ENCODE measurements around the gene ARVCF. TPM values are rescaled to one million over a fixed set of nuclear protein-coding genes. Genes with fewer than 3 reads are reported as not detected.
"Not testable (repeated sequence)": the region's sequence is repeated elsewhere in the genome, so short reads cannot be mapped to it uniquely, and the experiment has no call there.

ARVCF gene
- total RNA-seq, 1 experiment from 2014 or later = 11.1 TPM

DNA sequence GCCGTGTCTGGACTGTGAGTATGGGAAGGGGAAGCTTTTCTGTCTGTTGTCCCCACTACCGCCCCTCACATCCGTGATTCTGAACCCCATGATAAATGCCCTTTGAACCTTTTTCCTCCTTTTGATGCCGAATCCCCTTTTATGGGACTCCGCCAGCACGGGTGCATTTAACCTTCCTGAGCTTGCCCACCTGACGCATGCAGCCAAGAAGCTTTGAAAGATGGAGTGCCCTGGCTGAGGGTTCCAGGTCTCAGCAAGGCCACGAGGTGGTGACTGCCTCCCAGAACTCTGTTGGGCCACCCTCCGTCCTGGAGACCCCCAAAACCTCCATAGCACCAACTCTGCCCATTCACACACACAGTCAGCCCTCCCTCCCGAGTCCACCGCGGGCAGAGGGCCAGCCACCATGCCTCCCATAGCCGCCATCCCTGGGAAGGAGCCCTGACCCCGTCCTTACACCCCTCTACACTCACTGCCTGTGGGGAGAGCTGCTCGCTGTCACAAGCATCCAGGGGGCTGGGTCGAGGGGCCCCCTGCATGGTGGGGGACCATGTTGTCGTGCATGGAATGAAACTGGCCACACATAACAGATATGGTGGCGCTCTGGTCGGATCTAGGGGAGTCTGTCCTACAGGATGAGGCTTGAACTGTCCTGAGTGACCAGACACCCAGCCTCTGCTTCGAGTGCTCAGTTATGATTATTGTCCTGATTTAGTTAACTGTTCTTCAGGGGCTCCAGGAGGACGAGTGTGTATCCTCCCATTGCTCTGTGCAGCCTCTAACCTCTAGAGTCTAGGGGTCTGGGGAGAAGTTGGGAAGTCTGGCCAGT, 75.9 kb downstream of the ARVCF start:
- Histone ChIP-seq H3K4me1 (ENCODE audit: insufficient read depth, low read length, poor library complexity, severe bottlenecking) (peaks cover 29% of the 10 kb centered on the region), H3K27me3 (replicated peaks; ENCODE audit: insufficient read depth, low read depth, low read length, poor library complexity) (no peaks in the 10 kb centered on the region), H3K27ac (ENCODE audit: low read depth, low read length, poor library complexity, severe bottlenecking) (peak overlapping the region; percentile 98), H3K9me3 (ENCODE audit: low read depth, low read length, poor library complexity, severe bottlenecking) (no peaks in the 10 kb centered on the region), H3K36me3 (ENCODE audit: insufficient read depth, low read length, poor library complexity, severe bottlenecking) (no peaks in the 10 kb centered on the region), H3K4me3 (ENCODE audit: low read depth, low read length, poor library complexity, severe bottlenecking) (peak overlapping the region; percentile 81)
- TF ChIP-seq CTCF (conservative IDR thresholded peaks at IDR 0.05; ENCODE audit: low read depth, low read length) (no peak), EZH2 (IDR thresholded peaks at IDR 0.05; ENCODE audit: borderline replicate concordance, low read depth, low read length, poor library complexity, severe bottlenecking) (no peak)
- BruUV-seq (replicated peaks) = no TSS peak
- CTCF ChIA-PET = interaction anchor here (0.5 to 2.9 kb wide), 2 partner anchors 11 to 210 kb away, joined by 4 to 22 read pairs; no protein-coding TSS in a partner anchor
- DNase-seq (ENCODE audit: low spot score) = no peak
- intact Hi-C loops (cut with micrococcal nuclease; ENCODE audit: unreplicated experiment) = no loop called here
- POLR2A ChIA-PET (ENCODE audit: low non-redundant PET) = interaction anchor here (0.5 to 1.0 kb wide), 2 partner anchors 32 to 192 kb away, joined by 3 read pairs; no protein-coding TSS in a partner anchor

DNA sequence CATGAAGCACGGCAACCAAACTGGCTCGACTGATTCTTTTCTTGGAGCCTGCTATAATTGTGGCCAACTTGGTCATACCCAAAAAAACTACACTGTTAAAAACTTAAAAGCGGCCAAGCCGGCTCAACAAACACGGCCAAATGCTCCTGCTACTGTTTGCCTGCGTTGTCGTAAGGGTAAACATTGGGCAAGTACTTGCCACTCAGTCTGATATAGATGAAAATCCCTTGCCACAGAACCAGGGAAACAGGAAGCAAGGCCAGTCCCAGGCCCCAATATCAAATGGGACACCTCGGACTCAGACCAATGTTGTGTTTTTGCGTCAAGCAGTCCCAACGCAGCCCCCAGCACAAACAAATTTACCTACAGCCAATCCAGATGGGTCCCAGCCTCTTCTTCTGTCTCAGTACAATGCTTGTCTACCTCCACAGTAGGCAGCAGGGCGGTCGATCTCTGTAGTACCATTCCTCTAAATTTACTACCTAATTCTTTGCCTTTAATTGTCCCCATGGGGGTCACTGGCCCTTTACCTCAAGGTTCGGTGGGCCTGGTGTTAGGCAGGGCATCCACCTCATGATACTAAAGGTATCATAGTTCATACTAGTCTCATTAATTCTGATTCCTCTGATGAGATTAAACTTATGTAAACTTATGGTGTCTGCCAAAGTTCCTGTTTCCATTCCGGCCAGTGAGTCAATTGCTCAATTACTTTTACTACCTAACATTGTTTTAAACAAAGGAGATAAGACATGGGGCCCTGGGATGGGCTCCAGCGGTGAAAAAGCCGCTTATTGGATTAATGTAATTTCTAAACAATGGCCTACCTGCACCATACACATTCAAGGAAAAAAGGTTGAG, 78.8 kb downstream of the ARVCF start:
- Histone ChIP-seq H3K27me3 (replicated peaks; ENCODE audit: insufficient read depth, low read depth, low read length, poor library complexity) (no peaks in the 10 kb centered on the region), H3K4me1 (ENCODE audit: insufficient read depth, low read length, poor library complexity, severe bottlenecking) (peaks cover 14% of the 10 kb centered on the region), H3K36me3 (ENCODE audit: insufficient read depth, low read length, poor library complexity, severe bottlenecking) (no peaks in the 10 kb centered on the region), H3K4me3 (ENCODE audit: low read depth, low read length, poor library complexity, severe bottlenecking) (no peak overlapping the region), H3K27ac (ENCODE audit: low read depth, low read length, poor library complexity, severe bottlenecking) (no peak overlapping the region), H3K9me3 (ENCODE audit: low read depth, low read length, poor library complexity, severe bottlenecking) (no peaks in the 10 kb centered on the region)
- no peak for DNase-seq (ENCODE audit: low spot score)
- intact Hi-C loops (cut with micrococcal nuclease; ENCODE audit: unreplicated experiment) = no loop called here
- POLR2A ChIA-PET (ENCODE audit: low non-redundant PET) = no interaction called here
- BruUV-seq (replicated peaks) = no TSS peak
- TF ChIP-seq CTCF (conservative IDR thresholded peaks at IDR 0.05; ENCODE audit: low read depth, low read length) (no peak), EZH2 (IDR thresholded peaks at IDR 0.05; ENCODE audit: borderline replicate concordance, low read depth, low read length, poor library complexity, severe bottlenecking) (no peak)
- CTCF ChIA-PET = no interaction called here

DNA sequence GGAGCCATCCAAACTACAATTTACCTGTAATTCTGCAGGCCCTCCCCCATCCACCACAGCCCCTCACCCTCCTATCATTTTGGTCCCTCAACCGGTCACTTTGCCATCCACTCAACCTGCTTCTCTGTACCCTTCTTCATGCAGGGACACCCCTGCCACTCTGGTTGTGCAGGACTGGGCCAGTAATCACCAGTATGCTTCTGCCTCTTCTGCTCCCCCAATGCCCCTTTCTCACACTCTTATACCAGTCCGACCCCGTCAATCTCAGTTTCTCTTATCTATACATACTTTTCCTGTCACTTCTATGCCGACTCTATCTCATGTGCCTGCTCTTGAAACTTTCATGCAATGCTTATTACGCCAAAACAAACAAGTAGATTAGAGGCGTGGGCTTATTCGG, 80.1 kb downstream of the ARVCF start:
- DNase-seq (ENCODE audit: low spot score) = no peak

DNA sequence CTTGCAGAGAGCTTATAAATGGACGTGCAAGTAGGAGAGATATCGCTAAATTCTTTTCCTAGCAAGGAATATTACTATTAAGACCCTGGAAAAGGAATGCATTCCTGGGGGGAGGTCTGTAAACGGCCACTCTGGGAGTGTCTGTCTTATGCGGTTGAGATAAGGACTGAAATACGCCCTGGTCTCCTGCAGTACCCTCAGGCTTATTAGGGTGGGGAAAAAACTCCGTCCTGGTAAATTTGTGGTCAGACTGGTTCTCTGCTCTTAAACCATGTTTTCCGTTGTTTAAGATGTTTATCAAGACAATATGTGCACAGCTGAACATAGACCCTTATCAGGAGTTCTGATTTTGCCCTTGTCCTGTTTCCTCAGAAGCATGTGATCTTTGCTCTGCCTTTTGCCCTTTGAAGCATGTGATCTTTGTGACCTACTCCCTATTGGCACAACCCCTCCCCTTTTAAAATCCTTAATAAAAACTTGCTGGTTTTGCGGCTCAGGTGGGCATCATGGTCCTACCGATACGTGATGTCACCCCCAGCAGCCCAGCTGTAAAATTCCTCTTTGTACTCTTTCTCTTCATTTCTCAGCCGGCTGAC, 81.4 kb downstream of the ARVCF start:
- CTCF ChIA-PET; H3K9me3 ChIP-seq (ENCODE audit: low read depth, low read length, poor library complexity, severe bottlenecking); H3K4me3 ChIP-seq (ENCODE audit: low read depth, low read length, poor library complexity, severe bottlenecking); intact Hi-C loops (cut with micrococcal nuclease; ENCODE audit: unreplicated experiment); DNase-seq (ENCODE audit: low spot score); H3K27ac ChIP-seq (ENCODE audit: low read depth, low read length, poor library complexity, severe bottlenecking); POLR2A ChIA-PET (ENCODE audit: low non-redundant PET); H3K27me3 ChIP-seq (replicated peaks; ENCODE audit: insufficient read depth, low read depth, low read length, poor library complexity); H3K36me3 ChIP-seq (ENCODE audit: insufficient read depth, low read length, poor library complexity, severe bottlenecking); BruUV-seq (replicated peaks); H3K4me1 ChIP-seq (ENCODE audit: insufficient read depth, low read length, poor library complexity, severe bottlenecking): not testable (repeated sequence)

More for the DNA sequence above, 80.1 kb downstream of the ARVCF start:
- no TSS peak for BruUV-seq (replicated peaks)
- POLR2A ChIA-PET (ENCODE audit: low non-redundant PET) = no interaction called here
- H3K9me3 ChIP-seq (ENCODE audit: low read depth, low read length, poor library complexity, severe bottlenecking) = no peaks in the 10 kb centered on the region
- no peaks in the 10 kb centered on the region for H3K36me3 ChIP-seq (ENCODE audit: insufficient read depth, low read length, poor library complexity, severe bottlenecking)
- no peaks in the 10 kb centered on the region for H3K27me3 ChIP-seq (replicated peaks; ENCODE audit: insufficient read depth, low read depth, low read length, poor library complexity)
- CTCF ChIA-PET = no interaction called here
- peaks cover 9% of the 10 kb centered on the region for H3K4me1 ChIP-seq (ENCODE audit: insufficient read depth, low read length, poor library complexity, severe bottlenecking)
- H3K27ac ChIP-seq (ENCODE audit: low read depth, low read length, poor library complexity, severe bottlenecking) = no peak overlapping the region
- H3K4me3 ChIP-seq (ENCODE audit: low read depth, low read length, poor library complexity, severe bottlenecking) = no peak overlapping the region
- intact Hi-C loops (cut with micrococcal nuclease; ENCODE audit: unreplicated experiment) = no loop called here
- TF ChIP-seq CTCF (conservative IDR thresholded peaks at IDR 0.05; ENCODE audit: low read depth, low read length) = no peak
- no peak for TF ChIP-seq EZH2 (IDR thresholded peaks at IDR 0.05; ENCODE audit: borderline replicate concordance, low read depth, low read length, poor library complexity, severe bottlenecking)
